ENCODE measurements around the gene RPTOR.

The RPTOR gene

GRCh38 chr17:80984749-80985148 lies 440.1 kb downstream of the RPTOR start:
- no peak overlapping the region for H2AFZ ChIP-seq (ENCODE audit: low read length)
- no peaks in the 10 kb centered on the region for H3K36me3 ChIP-seq (ENCODE audit: insufficient read depth, low read length)
- no peak overlapping the region for H3K27ac ChIP-seq (ENCODE audit: low read depth, low read length, poor library complexity, severe bottlenecking)

GRCh38 chr17:80986046-80986445 lies 441.4 kb downstream of the RPTOR start:
- H2AFZ ChIP-seq (ENCODE audit: low read length): no peak overlapping the region
- H3K27me3 ChIP-seq (ENCODE audit: insufficient read depth, low read length): peaks cover 22% of the 10 kb centered on the region
- H3K9ac ChIP-seq (ENCODE audit: low read length): no peak overlapping the region
- no peaks in the 10 kb centered on the region for H3F3A ChIP-seq (ENCODE audit: insufficient read depth, low read length)
- no peaks in the 10 kb centered on the region for H3K9me2 ChIP-seq (ENCODE audit: low read depth, low read length)
- H4K20me1 ChIP-seq (ENCODE audit: insufficient read depth, low read length): no peaks in the 10 kb centered on the region
- no peak overlapping the region for H3K4me3 ChIP-seq (ENCODE audit: low read depth, low read length, poor library complexity, severe bottlenecking)
- no peaks in the 10 kb centered on the region for H3K9me3 ChIP-seq (ENCODE audit: low read length)
- no peak overlapping the region for H3K27ac ChIP-seq (ENCODE audit: low read depth, low read length, poor library complexity, severe bottlenecking)
- TF ChIP-seq CTCF (IDR thresholded peaks at IDR 0.05; ENCODE audit: low read length) (no peak), EZH2 (IDR thresholded peaks at IDR 0.05; ENCODE audit: borderline replicate concordance, low read length) (no peak)
- H3K36me3 ChIP-seq (ENCODE audit: insufficient read depth, low read length): no peaks in the 10 kb centered on the region
- H3K79me2 ChIP-seq (ENCODE audit: insufficient read depth, low read length): no peaks in the 10 kb centered on the region
- H3K4me2 ChIP-seq (ENCODE audit: low read length): no peak overlapping the region
- peaks cover 8% of the 10 kb centered on the region for H3K4me1 ChIP-seq (ENCODE audit: insufficient read depth, low read length, severe bottlenecking)

More at GRCh38 chr17:80984749-80985148, 440.1 kb downstream of the RPTOR start:
- H3K4me3 ChIP-seq (ENCODE audit: low read depth, low read length, poor library complexity, severe bottlenecking): no peak overlapping the region
- H4K20me1 ChIP-seq (ENCODE audit: insufficient read depth, low read length): no peaks in the 10 kb centered on the region
- no peaks in the 10 kb centered on the region for H3F3A ChIP-seq (ENCODE audit: insufficient read depth, low read length)
- no peak overlapping the region for H3K9ac ChIP-seq (ENCODE audit: low read length)
- peaks cover 19% of the 10 kb centered on the region for H3K27me3 ChIP-seq (ENCODE audit: insufficient read depth, low read length)
- no peaks in the 10 kb centered on the region for H3K9me2 ChIP-seq (ENCODE audit: low read depth, low read length)
- no peak for TF ChIP-seq EZH2 (IDR thresholded peaks at IDR 0.05; ENCODE audit: borderline replicate concordance, low read length)
- TF ChIP-seq CTCF (IDR thresholded peaks at IDR 0.05; ENCODE audit: low read length): no peak
- H3K79me2 ChIP-seq (ENCODE audit: insufficient read depth, low read length): no peaks in the 10 kb centered on the region
- peaks cover 8% of the 10 kb centered on the region for H3K4me1 ChIP-seq (ENCODE audit: insufficient read depth, low read length, severe bottlenecking)
- H3K9me3 ChIP-seq (ENCODE audit: low read length): no peaks in the 10 kb centered on the region
- H3K4me2 ChIP-seq (ENCODE audit: low read length): no peak overlapping the region

GRCh38 chr17:80986816-80987475 lies 442.3 kb downstream of the RPTOR start:
- H3K9ac ChIP-seq (ENCODE audit: low read length): no peak overlapping the region
- no peaks in the 10 kb centered on the region for H3K9me2 ChIP-seq (ENCODE audit: low read depth, low read length)
- H3K4me2 ChIP-seq (ENCODE audit: low read length): no peak overlapping the region
- H3K4me1 ChIP-seq (ENCODE audit: insufficient read depth, low read length, severe bottlenecking): peaks cover 14% of the 10 kb centered on the region
- no peaks in the 10 kb centered on the region for H3K9me3 ChIP-seq (ENCODE audit: low read length)
- no peaks in the 10 kb centered on the region for H3F3A ChIP-seq (ENCODE audit: insufficient read depth, low read length)
- no peaks in the 10 kb centered on the region for H3K79me2 ChIP-seq (ENCODE audit: insufficient read depth, low read length)
- H2AFZ ChIP-seq (ENCODE audit: low read length): no peak overlapping the region
- H3K36me3 ChIP-seq (ENCODE audit: insufficient read depth, low read length): no peaks in the 10 kb centered on the region; the same call in 1 of the 2 replicates
- H4K20me1 ChIP-seq (ENCODE audit: insufficient read depth, low read length): no peaks in the 10 kb centered on the region
- no peak overlapping the region for H3K27ac ChIP-seq (ENCODE audit: low read depth, low read length, poor library complexity, severe bottlenecking)
- no peak for TF ChIP-seq CTCF (IDR thresholded peaks at IDR 0.05; ENCODE audit: low read length)
- TF ChIP-seq EZH2 (IDR thresholded peaks at IDR 0.05; ENCODE audit: borderline replicate concordance, low read length): no peak
- H3K27me3 ChIP-seq (ENCODE audit: insufficient read depth, low read length): peaks cover 22% of the 10 kb centered on the region
- H3K4me3 ChIP-seq (ENCODE audit: low read depth, low read length, poor library complexity, severe bottlenecking): no peak overlapping the region

All from OCI-LY1 (cell line).